Dendritic cell treated with granulocyte-macrophage colony-stimulating factor and Interleukin-4, amounts not matched to agents 40 ng/mL and 50 ng/mL, for 4 days (primary cell): ENCODE data around the gene PARD3.

Experiments used
- H3K27ac Mint-ChIP-seq: one replicate; pipeline ENCODE4 v1.8.0; 2022; ENCODE audit warnings: mild to moderate bottlenecking, mixed read lengths
- H3K27me3 Mint-ChIP-seq: one replicate; pipeline ENCODE4 v1.8.0; 2022; ENCODE audit warnings: mild to moderate bottlenecking, mixed read lengths
- H3K36me3 Mint-ChIP-seq: one replicate; pipeline ENCODE4 v1.8.0; 2022; ENCODE audit warnings: low read depth, mixed read lengths
- H3K4me1 Mint-ChIP-seq: one replicate; pipeline ENCODE4 v1.8.0; 2022; ENCODE audit warnings: low read depth, mixed read lengths
- H3K4me3 Mint-ChIP-seq: one replicate; pipeline ENCODE4 v1.8.0; 2022; ENCODE audit warnings: mild to moderate bottlenecking, moderate library complexity, mixed read lengths
- H3K9me3 Mint-ChIP-seq: one replicate; pipeline ENCODE4 v1.8.0; 2022; ENCODE audit warnings: mixed read lengths
- intact Hi-C: fragments of 100-400 bp; cut with micrococcal nuclease; formaldehyde crosslinking; loops from one replicate; pipeline ENCODE4 v1.15.0; 2022

The PARD3 gene

DNA sequence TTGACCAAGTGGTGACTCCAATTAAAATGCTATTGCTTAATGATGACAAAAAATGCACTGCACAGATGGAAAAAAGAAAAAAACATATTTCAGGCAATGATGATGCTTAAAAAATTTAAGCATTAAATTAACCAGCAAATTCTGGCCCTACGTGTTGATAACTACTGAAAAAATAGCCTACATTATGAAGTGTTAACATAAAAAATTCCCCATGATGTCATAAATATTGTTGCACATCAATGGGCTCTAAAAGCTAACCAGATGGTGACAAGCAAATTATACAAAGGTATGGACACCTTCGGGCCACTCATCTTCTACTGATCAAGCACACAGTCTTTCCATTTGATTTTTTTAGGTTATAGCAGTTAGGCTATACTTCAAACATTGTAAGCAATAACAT lies 267.4 kb downstream of the PARD3 start:
- H3K9me3 Mint-ChIP-seq: no peaks in the 10 kb centered on the region
- H3K27me3 Mint-ChIP-seq: peaks cover 2% of the 10 kb centered on the region
- H3K4me3 Mint-ChIP-seq: no peak overlapping the region
- no peak overlapping the region for H3K27ac Mint-ChIP-seq
- H3K36me3 Mint-ChIP-seq: no peaks in the 10 kb centered on the region
- intact Hi-C loops: no loop called here
- no peaks in the 10 kb centered on the region for H3K4me1 Mint-ChIP-seq

GRCh38 chr10:34547291-34547690 lies 267.8 kb downstream of the PARD3 start:
- peaks cover 2% of the 10 kb centered on the region for H3K27me3 Mint-ChIP-seq
- no peak overlapping the region for H3K27ac Mint-ChIP-seq
- H3K4me1 Mint-ChIP-seq: no peaks in the 10 kb centered on the region
- H3K36me3 Mint-ChIP-seq: no peaks in the 10 kb centered on the region
- no peak overlapping the region for H3K4me3 Mint-ChIP-seq
- intact Hi-C loops: no loop called here
- no peaks in the 10 kb centered on the region for H3K9me3 Mint-ChIP-seq

- Mint-ChIP-seq H3K36me3 (no peaks in the 10 kb centered on the region), H3K4me1 (no peaks in the 10 kb centered on the region), H3K9me3 (no peaks in the 10 kb centered on the region), H3K27ac (no peak overlapping the region), H3K27me3 (peaks cover 2% of the 10 kb centered on the region), H3K4me3 (no peak overlapping the region)
- intact Hi-C loops: no loop called here
Observed at GRCh38 chr10:34544400-34544799, 270.7 kb downstream of the PARD3 start.

GRCh38 chr10:34543716-34544115 lies 271.4 kb downstream of the PARD3 start:
- H3K9me3 Mint-ChIP-seq: no peaks in the 10 kb centered on the region
- H3K4me3 Mint-ChIP-seq: no peak overlapping the region
- H3K27ac Mint-ChIP-seq: no peak overlapping the region
- no peaks in the 10 kb centered on the region for H3K36me3 Mint-ChIP-seq
- H3K27me3 Mint-ChIP-seq: peaks cover 2% of the 10 kb centered on the region
- intact Hi-C loops: no loop called here
- H3K4me1 Mint-ChIP-seq: no peaks in the 10 kb centered on the region

DNA sequence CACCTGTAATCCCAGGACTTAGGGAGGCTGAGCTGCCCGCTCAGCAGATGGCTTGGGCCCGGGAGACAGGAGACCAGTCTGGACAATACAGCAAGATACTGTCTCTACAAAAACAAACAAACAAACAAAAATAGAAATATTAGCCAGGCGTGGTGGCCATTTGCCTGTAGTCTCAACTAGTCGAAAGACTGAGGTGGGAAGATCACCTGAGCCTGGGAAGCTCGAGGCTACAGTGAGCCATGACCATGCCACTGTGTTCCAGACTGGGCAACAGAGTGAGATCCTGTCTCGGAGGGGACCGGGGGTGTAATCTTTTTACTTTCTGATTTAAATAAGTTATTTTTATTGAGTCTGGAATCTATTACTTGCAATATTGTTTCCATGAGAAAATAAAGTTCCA lies 274.6 kb downstream of the PARD3 start:
- Mint-ChIP-seq H3K27me3 (peaks cover 1% of the 10 kb centered on the region), H3K36me3 (no peaks in the 10 kb centered on the region), H3K4me1 (no peaks in the 10 kb centered on the region), H3K4me3 (no peak overlapping the region), H3K27ac (no peak overlapping the region), H3K9me3 (no peaks in the 10 kb centered on the region)
- intact Hi-C loops: no loop called here

DNA sequence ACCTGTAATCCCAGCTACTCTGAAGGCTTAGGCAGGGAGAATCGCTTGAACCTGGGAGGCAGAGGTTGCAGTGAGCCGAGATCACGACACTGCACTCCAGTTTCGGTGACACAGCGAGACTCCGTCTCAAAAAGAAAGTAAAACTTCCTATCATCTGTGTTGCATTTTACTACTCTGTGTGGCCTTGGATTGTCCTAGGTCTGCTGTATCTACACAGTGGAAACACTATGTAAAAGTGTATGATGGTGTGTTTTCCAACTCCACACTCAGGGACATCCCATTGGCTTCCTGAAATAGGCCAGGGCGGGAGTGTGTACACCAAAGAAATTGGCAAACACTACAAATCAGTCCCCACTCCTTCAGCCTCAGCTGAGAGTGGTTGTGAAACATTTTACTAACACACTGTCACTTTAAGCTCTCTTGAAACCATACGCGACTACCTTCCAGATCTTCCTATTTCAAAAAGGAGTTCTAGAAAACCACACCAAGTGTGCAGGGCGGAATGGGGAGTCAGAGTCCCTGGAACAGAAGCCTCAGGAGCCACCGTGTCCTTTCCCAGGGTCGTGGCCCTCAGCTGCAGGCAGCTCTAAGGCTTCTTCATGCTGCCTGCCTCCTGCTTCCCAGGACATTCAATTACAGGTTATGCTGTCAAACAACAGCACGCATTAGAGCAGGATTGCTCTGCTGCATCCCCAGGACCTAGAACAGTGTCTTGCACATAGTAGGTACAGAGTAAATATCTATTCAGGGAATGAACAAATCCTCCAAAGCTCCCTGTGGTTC lies 275.4 kb downstream of the PARD3 start:
- H3K4me3 Mint-ChIP-seq: no peak overlapping the region
- H3K27ac Mint-ChIP-seq: no peak overlapping the region
- H3K9me3 Mint-ChIP-seq: no peaks in the 10 kb centered on the region
- no peaks in the 10 kb centered on the region for H3K36me3 Mint-ChIP-seq
- peaks cover 1% of the 10 kb centered on the region for H3K27me3 Mint-ChIP-seq
- intact Hi-C loops: no loop called here
- H3K4me1 Mint-ChIP-seq: no peaks in the 10 kb centered on the region

- Mint-ChIP-seq H3K27me3 (peaks cover 1% of the 10 kb centered on the region), H3K9me3 (no peaks in the 10 kb centered on the region), H3K27ac (no peak overlapping the region), H3K4me3 (no peak overlapping the region), H3K4me1 (no peaks in the 10 kb centered on the region), H3K36me3 (no peaks in the 10 kb centered on the region)
- intact Hi-C loops: no loop called here
Observed at GRCh38 chr10:34538281-34538829, 276.7 kb downstream of the PARD3 start.

GRCh38 chr10:34537629-34538231 lies 277.4 kb downstream of the PARD3 start:
- H3K9me3 Mint-ChIP-seq: no peaks in the 10 kb centered on the region
- H3K4me3 Mint-ChIP-seq: no peak overlapping the region
- H3K4me1 Mint-ChIP-seq: no peaks in the 10 kb centered on the region
- H3K27ac Mint-ChIP-seq: no peak overlapping the region
- peaks cover 1% of the 10 kb centered on the region for H3K27me3 Mint-ChIP-seq
- intact Hi-C loops: no loop called here
- H3K36me3 Mint-ChIP-seq: no peaks in the 10 kb centered on the region

- Mint-ChIP-seq H3K4me1 (no peaks in the 10 kb centered on the region), H3K27ac (no peak overlapping the region), H3K27me3 (peaks cover 1% of the 10 kb centered on the region), H3K4me3 (no peak overlapping the region), H3K9me3 (no peaks in the 10 kb centered on the region), H3K36me3 (no peaks in the 10 kb centered on the region)
- intact Hi-C loops: no loop called here
Observed at GRCh38 chr10:34535872-34536271, 279.2 kb downstream of the PARD3 start.

DNA sequence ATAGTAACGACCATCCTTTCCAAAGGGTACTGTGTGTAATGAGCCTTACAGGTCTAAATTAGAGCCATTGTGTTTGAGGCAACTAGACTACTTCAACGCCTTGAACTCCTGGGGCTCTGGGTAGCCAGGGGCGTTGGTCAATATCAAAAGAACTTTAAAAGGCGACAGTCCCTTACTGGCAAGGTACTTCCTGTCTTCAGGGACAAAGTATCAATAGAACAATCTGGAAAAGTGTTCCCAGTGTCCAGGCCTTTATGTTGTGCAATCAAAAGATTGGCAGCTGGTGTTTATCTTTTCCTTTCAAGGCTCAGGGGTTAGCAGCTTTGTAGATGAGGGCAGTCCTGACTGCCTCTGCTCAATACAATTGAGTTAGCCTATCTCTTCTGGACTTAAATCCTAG lies 284.3 kb downstream of the PARD3 start:
- H3K4me3 Mint-ChIP-seq: no peak overlapping the region
- no peaks in the 10 kb centered on the region for H3K36me3 Mint-ChIP-seq
- no peaks in the 10 kb centered on the region for H3K27me3 Mint-ChIP-seq
- intact Hi-C loops: no loop called here
- H3K27ac Mint-ChIP-seq: no peak overlapping the region
- H3K9me3 Mint-ChIP-seq: no peaks in the 10 kb centered on the region
- H3K4me1 Mint-ChIP-seq: no peaks in the 10 kb centered on the region

DNA sequence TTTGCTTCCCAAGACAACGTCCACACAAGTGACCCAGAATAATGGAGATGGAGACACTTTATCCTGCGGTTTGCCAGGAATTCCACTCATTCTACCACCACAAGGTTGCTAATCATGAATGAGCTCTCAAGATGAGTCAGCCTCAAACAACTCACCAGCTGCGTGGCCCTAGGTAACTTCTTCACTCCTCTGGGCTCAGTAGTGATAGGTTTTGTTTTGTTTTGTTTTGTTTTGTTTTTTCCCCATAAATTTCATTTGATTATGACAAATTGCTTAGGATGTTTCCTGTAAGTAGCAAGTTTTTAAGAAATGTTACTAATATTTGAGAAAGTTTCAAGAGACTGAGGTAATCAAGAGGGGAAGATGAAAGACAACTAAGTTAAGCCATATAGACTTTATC lies 286.8 kb downstream of the PARD3 start:
- H3K36me3 Mint-ChIP-seq: no peaks in the 10 kb centered on the region
- H3K27ac Mint-ChIP-seq: no peak overlapping the region
- no peaks in the 10 kb centered on the region for H3K27me3 Mint-ChIP-seq
- intact Hi-C loops: no loop called here
- no peaks in the 10 kb centered on the region for H3K4me1 Mint-ChIP-seq
- H3K9me3 Mint-ChIP-seq: no peaks in the 10 kb centered on the region
- no peak overlapping the region for H3K4me3 Mint-ChIP-seq

DNA sequence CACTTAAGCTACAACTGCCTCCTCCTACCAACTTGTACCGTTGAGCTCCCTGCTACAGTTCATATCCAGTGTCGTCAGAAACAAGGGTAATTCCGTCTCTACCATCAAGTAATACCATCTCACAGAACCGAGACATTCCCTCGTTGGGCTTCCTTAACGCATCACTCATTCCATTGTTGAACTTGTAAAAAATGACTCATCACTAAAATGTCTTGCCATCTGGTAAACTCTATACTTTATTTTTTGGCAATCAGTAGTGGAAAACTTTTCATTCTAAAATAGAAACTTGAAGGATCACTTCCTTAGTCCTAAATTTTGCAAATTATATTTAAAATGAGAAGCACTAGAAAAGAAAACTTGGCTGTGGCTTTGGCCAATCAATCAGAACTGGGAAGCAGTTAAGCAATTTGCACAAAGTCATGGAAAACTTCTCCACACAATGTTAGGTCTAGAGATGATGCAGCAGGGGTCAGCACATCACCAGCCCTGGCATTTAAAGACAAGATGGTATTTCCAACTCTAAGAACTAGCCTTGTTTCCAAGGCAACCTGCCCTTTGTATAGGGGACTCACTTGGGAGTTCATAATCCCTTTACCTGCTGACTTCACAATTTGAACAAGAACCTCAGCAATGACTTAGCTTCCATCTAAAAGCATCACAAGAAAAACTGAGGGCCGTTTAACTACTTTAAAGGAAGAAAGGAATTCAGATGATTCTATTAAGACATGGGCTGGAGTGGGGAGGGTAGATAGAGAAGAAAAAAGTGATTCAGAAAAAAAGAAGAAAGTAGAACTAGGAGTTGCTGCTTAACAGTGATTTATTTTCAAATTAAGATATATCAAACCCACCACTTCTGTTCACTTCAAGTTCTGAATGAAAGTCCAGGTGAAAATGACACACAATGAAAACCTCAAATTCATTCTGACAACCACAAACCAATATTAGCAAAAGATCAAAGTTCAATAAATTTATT lies 288.1 kb downstream of the PARD3 start:
- Mint-ChIP-seq H3K4me1 (no peaks in the 10 kb centered on the region), H3K36me3 (no peaks in the 10 kb centered on the region), H3K27ac (no peak overlapping the region), H3K27me3 (peaks cover under 1% of the 10 kb centered on the region), H3K9me3 (no peaks in the 10 kb centered on the region), H3K4me3 (no peak overlapping the region)
- intact Hi-C loops: no loop called here

- peaks cover 1% of the 10 kb centered on the region for H3K27me3 Mint-ChIP-seq
- no peaks in the 10 kb centered on the region for H3K4me1 Mint-ChIP-seq
- H3K9me3 Mint-ChIP-seq: no peaks in the 10 kb centered on the region
- no peak overlapping the region for H3K27ac Mint-ChIP-seq
- H3K4me3 Mint-ChIP-seq: no peak overlapping the region
- intact Hi-C loops: no loop called here
- no peaks in the 10 kb centered on the region for H3K36me3 Mint-ChIP-seq
Observed at GRCh38 chr10:34526186-34526585, 288.9 kb downstream of the PARD3 start.
